Choroid plexus epithelial cell (primary cell): Measurements from ENCODE around the gene KANK2.
"Not testable (repeated sequence)": the region's sequence is repeated elsewhere in the genome, so short reads cannot be mapped to it uniquely, and the experiment has no call there.

ENCODE experiments used
- DNase-seq: peaks from one replicate; pipeline ENCODE4 v3.0.0-alpha.2; 2010; ENCODE audit warnings: low read depth
- H3K4me3 ChIP-seq: 2 replicates; pipeline ENCODE4 v1.5.1; 2011; ENCODE audit warnings: low read depth, mild to moderate bottlenecking, control low read depth, low read length, moderate library complexity
- CTCF ChIP-seq: conservative IDR thresholded peaks from 2 replicates; pipeline ENCODE4 v1.5.1; 2011; ENCODE audit warnings: low read depth, mild to moderate bottlenecking, control low read depth, inconsistent platforms, low read length, moderate library complexity

The KANK2 gene

GRCh38 chr19:11165486-11166030 lies 31.8 kb downstream of the KANK2 start:
- TF ChIP-seq CTCF: no peak
- no peak for DNase-seq
- H3K4me3 ChIP-seq: no peak overlapping the region

- H3K4me3 ChIP-seq: no peak overlapping the region
- peak; percentile 23 for DNase-seq
- no peak for TF ChIP-seq CTCF
Observed at GRCh38 chr19:11164879-11165406, 32.4 kb downstream of the KANK2 start.

- no peak overlapping the region for H3K4me3 ChIP-seq
- TF ChIP-seq CTCF: no peak
- DNase-seq: no peak
Observed at GRCh38 chr19:11164296-11164695, 33.0 kb downstream of the KANK2 start.

DNA sequence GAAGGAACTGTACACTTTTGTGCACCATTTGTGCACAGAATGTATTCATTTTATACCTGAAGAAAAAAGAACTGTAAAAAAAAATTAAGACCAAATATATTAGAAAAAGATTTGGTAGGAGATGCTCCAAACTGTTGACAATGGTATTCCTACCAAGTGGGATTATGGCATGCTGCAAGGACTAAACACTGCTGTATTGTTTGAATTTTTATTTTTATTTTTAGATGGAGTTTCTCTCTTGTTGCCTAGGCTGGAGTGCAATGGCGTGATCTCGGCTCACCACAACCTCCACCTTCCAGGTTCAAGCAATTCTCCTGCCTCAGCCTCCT lies 36.9 kb downstream of the KANK2 start:
- H3K4me3 ChIP-seq, DNase-seq: not testable (repeated sequence)

GRCh38 chr19:11159598-11160439 lies 37.5 kb downstream of the KANK2 start:
- no peak overlapping the region for H3K4me3 ChIP-seq
- TF ChIP-seq CTCF: peak; percentile 19
- peak; percentile 71 for DNase-seq

DNA sequence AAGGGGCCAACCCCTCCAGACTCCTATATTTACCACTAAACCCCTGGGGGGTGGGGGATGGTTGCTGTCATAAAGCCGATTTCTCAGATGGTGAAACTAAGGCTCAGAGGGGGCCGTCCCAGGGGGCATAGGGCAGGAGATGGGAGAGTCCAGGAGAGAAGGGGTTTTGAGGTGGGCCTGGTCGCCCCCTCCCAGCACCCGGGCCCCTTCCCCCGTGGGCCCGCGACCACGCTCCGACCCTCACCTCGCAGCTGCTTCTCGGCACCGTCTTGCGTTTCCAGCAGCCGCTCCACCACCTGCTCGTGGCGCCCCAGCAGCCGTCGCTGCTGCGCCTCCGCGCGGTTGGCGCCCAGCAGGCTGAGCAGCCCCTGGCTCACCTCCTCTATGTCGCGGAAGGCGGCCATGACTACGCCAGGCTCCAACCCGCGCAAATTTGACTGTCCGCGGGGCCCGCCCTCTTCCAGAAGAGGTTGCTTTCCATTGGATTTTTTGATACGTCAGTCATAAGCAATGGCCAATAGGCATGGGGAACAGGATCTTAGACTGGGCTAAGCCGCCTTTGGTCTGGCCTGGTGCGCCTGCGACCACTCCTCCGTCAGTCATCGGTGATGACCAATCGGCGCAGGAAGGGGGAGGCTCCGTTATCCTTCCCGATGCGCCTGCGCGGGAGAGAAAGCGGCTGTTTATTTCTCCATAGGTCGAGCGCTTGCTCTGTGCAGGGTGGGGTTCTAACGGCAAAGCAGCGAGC lies 41.8 kb downstream of the KANK2 start, which contains the start of gene SPC24:
Gene SPC24 (minus strand): TSS at position 410 of the 748 bp plus-strand sequence. CDS start 6 bp downstream, at position 404.
- TF ChIP-seq CTCF: no peak
- H3K4me3 ChIP-seq: peak within 1 kb of the TSS; percentile 98
- DNase-seq: peak; percentile 99

DNA sequence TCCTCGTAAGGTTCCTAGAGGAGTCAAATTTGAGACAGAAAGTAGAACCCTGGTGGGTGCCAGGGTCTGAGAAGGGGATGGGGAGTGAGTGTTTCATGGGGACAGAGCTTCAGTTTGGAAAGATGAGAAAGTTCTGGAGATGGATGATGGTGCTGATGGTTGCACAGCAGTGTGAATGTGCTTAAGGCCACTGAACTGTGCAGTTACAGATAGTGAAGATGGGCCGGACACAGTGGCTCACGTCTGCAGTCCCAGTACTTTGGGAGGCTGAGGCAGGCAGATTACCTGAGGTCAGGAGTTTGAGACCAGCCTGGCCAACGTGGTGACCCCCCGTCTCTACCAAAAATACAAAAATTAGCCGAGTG lies 42.7 kb downstream of the KANK2 start:
- H3K4me3 ChIP-seq: no peak overlapping the region
- no peak for DNase-seq
- no peak for TF ChIP-seq CTCF
